Mucosa of gallbladder (tissue), 1 donor: Measurements from ENCODE around the gene ITPRID2. TPM values are rescaled to one million over a fixed set of nuclear protein-coding genes. Genes with fewer than 3 reads are reported as not detected.

ENCODE experiments used
- DNase-seq: peaks from one replicate; pipeline ENCODE4 v3.0.0-alpha.2; 2020; ENCODE audit warnings: low spot score
- total RNA-seq: library from RNA; stranded (reverse); gene quantifications from one replicate; pipeline ENCODE4 v1.2.1, GENCODE V29; 2021
- donor health status: DM: no; HTN: no; CAD: no.

ITPRID2 gene
- 168 TPM for total RNA-seq

DNA sequence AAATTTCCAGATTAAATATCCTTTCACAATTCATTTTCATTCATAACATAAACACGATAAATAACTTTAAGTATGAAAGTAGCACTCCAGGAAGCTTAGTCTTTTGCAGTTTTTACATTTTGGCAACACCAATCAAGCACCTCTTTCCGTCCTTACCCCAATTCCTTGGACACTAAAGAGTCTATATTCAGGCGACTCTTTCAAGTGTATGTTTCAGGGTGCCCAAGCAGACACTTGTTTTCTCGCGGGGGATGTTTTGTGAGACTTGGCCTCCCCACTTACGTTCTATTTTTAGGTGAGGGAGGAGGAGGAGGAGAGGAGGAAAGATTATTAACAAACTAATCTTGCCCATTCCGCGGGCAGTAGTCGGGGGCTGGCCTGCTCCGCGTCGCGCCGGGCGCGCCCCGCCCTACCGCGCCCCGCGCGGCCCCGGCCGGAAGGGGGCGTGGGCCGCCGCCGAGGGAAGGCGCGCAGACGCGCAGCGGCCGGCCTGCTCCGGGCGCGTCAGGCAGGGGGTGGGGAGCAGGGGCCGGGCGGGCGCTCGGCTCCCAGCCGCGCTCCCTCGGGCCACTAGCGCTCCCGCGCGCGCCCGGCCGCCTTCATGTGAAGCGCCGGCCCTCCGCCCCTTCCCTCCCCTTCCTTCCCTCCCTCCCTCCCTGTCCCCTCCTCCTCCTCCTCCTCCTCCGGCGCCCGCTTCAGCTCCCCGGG, at the start of gene ITPRID2:
TSS of gene ITPRID2 (plus strand) at position 473 of the 708 bp plus-strand sequence. CDS start 337 bp downstream, outside the sequence.
- DNase-seq, result peak; percentile 89

DNA sequence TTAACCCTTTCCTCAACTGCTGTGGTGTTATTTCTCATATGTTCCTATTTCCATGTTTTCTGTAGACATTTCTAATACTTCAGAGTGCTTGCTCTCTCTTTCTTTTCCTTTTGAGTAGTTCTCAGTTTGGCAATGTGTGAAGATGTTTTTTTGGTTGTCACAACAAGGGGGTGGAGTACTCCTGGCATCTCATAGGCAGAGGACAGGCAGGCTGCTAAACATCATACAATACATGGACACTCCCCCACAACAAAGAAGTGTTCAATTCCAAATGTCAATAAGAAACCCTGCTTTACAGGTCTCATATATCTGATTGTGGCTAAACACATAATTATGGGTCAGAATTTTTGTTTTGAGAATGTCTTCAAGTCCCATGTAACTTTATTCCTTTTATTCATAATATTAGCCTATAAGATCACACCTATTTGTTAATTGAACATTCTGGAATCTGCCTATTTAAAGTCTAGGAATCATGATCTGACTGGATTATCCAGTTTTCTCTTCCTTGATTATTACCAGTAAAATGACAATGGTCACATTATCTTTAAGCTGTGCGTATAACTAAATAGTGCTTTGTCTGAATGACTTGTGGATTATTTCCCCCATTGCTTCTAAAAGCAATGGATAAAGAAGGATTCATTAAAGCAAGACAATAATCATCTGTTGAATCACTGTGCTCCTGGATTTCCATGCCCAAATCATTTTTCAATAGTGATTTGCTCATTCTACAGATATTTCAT, 46.8 kb upstream of the ITPRID2 start:
- DNase-seq, result no peak

DNA sequence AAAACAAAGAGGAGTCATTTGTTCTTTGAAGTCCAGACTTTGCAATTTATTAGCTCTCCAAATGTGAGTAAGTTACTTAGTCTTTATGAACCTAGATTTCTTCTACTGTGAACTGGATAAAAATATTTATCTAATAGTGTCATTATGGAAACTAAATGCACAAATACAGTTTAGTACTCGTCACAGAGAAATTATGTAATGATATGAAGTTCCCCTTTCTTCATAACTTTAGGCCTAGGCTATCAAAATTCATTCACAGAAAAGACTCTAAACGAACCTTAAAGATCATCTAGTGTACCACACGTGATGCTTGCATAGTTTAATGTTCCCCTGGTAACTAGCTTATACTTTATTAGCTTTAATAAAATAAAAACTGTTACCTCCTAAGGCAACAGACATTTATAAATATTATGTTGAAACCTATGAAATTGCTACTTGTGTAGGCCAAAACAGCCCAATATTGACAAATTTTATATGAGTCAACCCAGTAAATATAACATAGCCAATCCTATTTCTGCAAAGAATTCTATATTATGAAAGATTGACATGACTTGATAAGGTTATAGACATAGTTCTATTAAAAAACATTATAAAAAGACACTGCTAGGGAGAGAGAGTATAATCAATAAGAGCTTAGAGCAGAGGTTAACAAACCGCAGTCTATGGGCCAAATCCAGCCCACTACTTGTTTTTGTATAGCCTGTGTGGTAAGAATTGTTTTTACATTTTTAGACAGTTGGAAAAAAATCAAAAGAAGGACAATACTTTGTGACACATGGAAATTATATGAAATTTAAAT, 44.9 kb upstream of the ITPRID2 start:
- no peak for DNase-seq

DNA sequence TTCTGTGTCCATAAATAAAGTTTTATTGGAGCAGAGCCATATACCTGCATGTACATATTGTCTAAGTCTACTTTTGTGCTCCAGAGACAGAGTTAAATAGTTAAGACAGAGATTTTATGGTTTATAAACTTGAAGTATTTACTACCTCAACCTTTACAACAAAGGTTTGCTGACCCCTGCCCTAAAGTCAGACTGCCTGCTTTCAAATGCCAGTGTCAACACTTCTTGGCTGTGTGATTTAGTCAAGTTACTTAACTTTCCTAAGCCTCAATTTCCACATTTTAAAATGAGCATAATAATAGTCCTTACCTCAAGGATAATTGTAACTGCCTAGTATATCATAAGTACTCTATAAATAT, 44.4 kb upstream of the ITPRID2 start:
- no peak for DNase-seq

DNA sequence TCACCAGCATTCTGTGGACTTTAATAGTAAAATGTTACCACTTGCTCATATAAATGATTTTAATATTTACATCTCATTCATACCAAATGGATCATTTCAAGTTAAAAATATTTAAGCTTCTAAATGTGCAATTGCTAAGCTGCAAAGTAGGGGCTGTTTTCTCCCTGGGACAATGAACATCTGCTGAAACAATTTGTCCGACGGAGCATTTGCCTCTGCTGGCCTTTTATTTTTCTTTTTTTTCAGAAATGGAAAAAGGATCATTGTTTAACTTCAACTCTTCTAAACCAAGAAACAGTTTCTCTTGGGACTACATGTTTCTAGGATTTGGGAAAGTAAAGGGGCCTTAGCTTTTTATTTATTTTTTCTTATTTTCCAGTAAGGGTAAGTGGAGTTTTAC, 43.8 kb upstream of the ITPRID2 start:
- no peak for DNase-seq

DNA sequence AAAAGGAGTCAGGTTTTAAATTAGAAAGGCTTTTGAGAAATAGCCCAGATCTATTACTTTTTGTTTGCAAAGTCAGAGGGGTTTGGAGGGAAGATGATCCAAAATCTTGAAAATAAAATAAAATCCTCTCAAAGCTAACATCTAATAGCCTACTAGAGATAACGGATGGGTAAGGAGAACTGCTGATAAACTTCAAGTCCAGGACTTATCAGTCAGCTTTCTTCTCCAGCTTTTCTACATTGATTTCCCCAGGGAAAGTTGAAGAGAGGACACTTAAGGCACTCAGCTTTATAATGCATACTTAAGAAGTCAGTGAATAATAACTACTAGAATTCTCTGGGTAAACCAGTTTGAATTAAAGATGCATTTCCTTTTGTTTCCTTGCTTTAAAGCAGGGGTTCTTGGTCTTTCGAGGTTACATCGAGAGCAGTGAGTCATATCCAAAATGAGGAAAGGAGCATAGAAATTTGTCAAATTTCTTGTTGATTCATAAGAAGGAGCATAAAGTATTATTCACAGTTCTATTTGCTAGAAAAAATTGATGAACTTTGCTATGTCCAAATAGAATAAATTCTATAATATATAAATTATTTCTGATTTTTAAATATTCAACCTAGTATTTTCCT, 43.2 kb upstream of the ITPRID2 start:
- no peak for DNase-seq

DNA sequence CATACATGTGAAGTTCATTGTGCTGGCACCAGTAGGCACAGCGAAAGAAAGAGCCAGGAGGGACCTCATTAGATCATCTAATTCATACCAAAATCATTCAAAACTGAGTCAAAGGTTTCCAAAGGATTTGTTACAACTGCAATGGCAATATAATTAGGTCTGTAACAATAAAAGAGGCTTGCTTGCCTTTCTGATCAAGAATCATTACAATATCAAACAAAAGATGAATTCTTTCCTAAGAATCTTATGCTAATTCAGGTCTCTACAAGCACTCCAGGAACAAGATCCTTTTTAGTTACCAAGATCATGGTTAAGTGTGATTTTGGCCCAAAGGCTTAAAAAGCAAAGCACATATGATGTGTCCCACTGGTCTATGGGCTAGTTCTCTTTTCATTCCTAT, 41.9 kb upstream of the ITPRID2 start:
- DNase-seq, result no peak

DNA sequence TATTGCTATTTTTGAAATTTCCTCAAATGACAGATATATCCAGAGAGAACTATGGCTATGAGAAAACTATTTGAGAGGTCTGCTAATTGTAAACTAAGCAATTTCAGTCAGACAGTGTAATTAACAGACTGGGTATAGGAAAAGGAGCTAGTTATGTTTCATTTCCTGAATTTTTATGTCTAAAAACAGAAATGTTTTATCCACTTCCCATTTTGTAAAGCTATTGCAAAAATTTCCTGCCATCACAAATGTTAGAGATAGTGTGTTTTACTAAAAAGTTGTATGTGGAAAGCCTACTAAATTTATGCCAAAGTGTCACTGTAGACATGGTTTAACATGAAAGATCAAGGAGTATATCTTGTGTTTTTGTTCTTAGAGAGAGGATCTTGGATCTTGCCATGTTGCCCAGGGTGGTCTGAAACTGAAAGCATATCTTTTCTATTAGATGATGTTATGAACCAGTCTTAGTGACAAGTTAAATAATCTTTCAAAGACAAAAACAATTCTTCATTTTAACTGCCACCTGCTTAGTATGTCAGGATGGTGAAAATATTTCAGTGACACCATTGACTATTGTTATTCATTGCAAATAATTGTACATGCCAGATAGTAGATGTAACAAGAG, 40.5 kb upstream of the ITPRID2 start:
- DNase-seq, result no peak

DNA sequence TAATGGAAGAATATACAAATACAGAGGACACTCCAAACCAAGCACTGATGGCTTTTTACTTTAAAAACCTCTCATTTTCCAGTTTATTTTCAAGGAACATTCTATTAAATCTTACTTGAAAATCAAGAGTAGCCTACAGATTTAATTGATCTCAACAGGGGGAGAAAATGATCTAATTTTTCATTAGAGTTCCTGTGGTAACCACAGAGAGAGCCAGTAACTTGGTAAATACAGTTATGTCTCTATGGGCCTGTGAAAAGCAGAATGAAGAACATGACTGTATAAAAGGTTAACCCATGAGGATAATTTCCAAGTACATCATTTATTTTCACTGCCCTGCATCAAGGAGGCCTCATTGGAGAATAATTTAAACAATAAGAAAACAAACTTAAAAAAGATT, 39.8 kb upstream of the ITPRID2 start:
- DNase-seq, result no peak

DNA sequence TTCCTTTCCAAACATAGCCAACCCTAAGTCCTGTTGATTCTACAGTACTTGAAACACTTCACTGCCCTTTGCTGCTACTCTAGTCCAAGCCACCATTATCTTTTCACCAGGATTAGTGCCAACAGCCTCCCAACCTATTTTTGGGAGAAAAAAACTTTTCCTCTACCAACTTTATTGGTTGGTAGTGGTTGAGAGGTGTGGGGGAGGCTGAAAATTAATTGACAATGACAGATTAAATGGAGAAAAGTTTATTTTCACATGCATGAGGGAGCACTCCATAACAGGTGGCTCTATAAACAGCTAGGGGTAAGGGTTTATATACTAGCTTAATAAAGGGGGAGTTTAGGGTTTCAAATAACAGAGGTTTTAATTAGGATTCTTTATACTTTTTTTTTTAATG, 37.8 kb upstream of the ITPRID2 start:
- DNase-seq, result no peak

DNA sequence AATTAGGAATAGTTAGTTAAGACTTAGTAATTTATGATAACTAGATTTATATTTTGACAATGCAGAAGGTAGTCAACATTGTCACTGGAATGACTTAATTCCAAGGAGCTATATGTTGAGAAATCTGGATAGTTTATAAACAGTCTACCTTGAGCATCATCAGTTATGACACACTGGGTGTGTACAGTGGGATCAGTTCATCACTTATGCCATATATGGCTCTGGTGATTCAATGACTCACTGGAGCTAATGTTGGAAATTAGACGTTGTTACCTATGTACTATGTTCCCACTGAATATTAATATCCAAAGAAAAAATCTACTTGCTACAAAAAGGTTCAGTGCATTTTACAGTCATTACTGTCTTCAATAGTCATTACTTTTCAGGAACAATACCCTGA, 34.0 kb upstream of the ITPRID2 start:
- no peak for DNase-seq

DNA sequence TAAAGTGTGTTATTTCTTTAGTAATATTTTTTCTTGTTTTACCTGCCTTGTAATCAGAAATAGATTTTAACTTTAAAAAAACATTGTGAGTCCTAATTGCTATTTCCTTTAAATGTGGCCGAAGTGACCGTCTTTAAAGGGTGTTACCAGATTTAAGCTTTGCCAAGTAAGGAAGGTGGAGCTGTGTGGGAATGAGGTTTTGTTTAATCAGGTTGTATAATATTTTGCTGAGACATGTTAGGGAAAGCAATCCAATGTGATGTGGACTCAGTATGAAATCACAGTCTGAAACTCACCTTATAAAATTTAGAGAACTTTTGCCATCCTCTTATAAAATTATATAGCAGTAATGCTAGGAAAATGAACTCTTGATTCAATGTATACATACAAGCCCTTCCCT, 32.9 kb upstream of the ITPRID2 start:
- no peak for DNase-seq

DNA sequence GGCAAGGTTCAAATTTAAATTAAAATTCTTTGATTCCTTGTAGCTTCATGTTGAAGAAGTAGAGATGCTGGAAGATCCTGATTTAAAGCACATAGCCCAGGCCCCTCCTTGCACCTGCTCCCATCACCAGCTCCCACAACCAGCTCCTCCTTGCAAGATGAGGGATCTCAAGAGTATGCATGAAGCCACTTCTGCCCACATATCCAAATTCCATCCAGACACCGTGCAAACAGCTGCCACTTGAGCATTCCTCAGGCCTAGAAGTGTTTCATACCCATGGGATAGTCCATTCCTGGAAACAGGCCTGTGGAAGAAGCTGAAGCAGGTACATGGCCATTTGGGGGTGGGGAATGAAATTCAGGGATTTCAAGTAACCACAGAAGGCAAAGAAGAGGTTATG, 32.4 kb upstream of the ITPRID2 start:
- no peak for DNase-seq

DNA sequence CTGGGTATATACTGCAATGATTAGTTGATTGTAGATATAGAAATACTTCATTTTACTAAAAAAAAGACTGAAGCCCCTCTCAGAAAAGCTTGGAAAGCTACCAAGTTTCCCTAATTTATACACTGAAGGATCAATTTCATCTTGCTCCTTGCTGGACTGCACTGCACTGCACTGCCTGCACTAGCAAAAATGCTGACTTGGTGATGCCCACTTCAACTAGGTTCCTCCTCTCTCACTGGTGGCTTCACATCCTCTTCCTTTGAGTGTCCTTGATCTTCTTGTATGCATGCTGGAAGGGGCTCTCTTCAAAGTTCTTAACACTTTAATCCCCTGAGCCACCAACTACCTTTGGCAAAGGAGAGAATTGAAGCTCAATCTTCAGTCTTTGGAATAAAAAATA, 31.7 kb upstream of the ITPRID2 start:
- no peak for DNase-seq

DNA sequence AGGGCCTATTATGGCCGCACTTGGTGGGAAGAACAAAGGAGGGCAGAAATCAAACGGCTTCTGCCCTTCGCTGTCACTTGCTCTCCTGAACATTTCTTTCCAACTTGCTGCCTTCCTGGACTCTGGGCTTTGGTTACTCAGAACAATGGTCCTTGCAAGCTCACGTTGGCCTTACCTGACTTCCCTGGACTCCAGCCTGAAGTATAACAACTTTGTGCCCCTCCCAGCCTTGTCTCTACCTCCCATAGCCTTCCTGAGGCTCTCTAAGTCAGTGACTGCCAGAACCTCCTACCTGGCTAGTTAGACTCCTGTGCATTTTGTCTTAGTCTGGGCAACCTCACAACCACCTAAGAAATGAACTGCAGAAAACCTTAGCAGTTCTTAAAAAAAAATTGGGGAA, 30.2 kb upstream of the ITPRID2 start:
- peak; percentile 39 for DNase-seq

DNA sequence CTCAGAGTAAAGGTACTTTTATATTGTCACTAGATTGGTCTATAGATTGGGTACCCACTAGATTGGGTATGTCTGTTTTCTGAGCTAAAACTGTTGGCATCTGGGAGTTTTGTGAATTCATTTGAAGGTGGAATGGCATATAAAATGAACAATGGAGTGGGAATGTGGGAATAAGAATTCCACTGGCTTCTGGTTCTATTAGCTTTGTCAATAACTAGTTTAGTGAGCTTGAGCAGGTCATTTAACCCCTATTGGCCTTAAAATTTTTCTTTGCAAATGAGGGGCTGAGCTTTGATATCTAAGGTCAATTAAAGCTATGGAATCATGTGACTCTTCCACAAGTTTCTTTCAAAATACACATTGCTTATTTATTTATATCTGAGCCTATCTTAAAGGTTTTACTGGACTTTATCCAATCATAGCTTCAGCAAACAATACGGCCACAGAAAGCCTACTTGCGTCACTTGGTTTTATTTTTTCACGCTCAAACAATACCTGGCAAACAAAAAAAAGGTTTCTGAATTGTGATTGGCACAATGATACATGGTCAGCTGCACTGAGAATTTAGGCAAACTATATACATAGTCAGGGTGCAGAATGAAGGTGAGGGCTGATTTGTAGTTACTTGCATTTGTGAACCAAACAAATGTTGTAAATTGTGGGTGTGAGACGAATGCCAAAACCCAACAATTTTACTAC, 28.8 kb upstream of the ITPRID2 start:
- no peak for DNase-seq

DNA sequence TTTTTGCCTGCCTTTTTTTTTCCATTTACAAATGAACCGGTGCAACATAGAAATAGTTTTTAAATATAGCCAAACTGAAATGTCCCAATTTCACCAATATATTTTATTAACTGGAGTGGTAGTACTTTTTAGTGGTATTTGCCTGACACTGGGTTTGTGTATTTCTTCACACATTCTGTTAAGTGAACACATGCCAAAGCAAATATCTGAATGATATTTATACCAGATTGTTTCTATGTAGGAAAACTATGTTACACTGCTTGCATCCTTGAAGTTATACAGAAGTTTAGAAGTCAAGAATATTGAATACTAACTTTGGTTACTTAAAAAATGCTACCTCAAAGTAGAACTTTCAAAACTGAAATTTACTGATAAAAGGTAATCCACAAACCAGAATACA, 19.4 kb upstream of the ITPRID2 start:
- DNase-seq, result no peak

DNA sequence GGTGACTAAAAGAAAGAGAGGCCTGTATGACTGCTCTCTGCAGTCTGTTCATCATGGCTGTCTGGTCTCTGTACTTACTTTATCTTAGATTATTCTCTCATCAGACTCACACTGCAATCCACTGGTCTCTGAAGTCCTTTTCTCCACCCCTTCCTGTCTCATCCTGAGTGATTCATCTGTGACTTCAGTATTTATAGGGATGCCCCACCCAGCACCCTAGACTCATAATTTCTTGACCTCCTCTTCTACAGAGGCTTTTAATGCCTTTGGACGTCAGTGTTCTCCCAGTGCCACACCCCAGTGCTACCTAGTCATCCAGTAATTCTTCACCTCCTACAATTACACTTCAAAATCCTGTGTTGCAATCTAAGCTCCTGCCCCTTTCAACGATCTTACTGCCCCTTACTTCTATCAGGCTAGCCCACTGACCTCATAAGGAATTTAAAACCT, 14.9 kb upstream of the ITPRID2 start:
- no peak for DNase-seq

DNA sequence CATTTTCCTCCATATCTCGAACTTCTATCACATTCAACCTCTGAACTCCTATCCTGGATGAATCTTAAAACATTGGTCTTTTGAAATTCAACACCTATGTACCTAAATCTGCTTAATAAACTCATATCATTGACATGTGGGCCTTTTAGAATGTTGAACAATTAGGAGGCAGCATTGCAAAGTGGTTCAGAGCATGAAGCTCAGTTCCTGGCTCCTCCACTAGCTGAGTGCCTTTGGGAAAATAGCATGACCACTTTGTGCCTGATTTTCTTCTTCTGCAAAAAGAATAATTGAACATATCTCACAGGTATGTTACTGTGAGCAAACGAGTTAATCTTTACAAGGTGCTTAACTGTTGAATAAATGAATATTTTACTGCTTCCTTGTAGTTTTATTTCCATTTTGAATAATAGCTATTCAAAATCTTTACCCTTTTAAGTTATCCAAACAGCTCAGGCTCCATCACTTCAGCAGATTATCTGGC, 14.3 kb upstream of the ITPRID2 start:
- no peak for DNase-seq

DNA sequence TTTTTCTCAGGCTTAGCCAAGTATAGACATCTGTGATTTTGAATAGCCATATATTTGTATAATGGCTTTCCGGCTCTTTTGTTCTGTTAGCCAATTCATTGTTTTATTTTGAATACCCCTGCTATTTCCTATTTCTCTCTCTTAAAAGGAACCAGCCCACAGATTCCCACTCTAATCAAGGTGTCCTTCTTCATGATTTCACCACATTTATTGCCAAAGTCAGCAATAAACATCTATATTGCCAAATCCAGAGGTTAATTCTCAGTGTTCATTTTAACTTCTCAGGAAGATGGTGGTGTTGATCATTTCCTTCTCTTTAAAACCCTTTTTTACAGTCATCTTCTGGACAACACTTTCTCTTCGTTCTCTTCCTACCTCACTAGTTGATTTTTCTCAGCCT, 13.1 kb upstream of the ITPRID2 start:
- no peak for DNase-seq

DNA sequence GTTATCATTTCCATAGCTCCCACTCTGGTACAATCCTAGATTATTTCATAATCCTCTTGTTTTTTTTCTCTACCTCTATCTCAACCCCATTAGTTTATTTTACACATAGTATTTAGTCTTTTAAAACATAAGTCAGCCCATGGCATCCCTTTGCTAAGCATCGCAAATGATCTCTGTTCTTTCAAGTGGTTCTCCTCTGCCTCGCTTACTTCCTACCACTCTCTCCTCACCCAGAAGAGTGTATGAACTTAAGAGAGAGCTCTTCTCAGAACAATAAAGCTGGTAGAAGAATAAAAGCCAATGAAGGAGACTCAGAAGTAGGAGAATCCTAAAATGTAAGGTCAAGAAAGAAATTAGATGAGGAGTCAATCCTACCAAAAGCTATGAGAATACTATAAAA, 12.2 kb upstream of the ITPRID2 start:
- DNase-seq, result no peak
